ENCODE measurements around the gene SBK1. TPM values are rescaled to one million over a fixed set of nuclear protein-coding genes. Genes with fewer than 3 reads are reported as not detected.

The SBK1 gene
- total RNA-seq, 1 experiment from 2014 or later, result 19.2 TPM

GRCh38 chr16:28309811-28310311 is 17.5 kb downstream of the SBK1 start:
- H3K27me3 ChIP-seq (ENCODE audit: insufficient read depth, low read length), result no peaks in the 10 kb centered on the region
- intact Hi-C loops (cut with micrococcal nuclease), result no loop called here
- no peak for TF ChIP-seq ZNF274 (IDR thresholded peaks at IDR 0.05; ENCODE audit: low read depth, low read length)
- no peak for TF ChIP-seq ZBTB33 (IDR thresholded peaks at IDR 0.05; ENCODE audit: extremely low read depth, insufficient replicate concordance, low read length)
- TF ChIP-seq CEBPB (IDR thresholded peaks at IDR 0.05; ENCODE audit: low read depth), result no peak
- TF ChIP-seq TCF7L2 (IDR thresholded peaks at IDR 0.05; ENCODE audit: borderline replicate concordance, extremely low read depth, insufficient read depth, insufficient read length), result no peak
- TF ChIP-seq ZFX (IDR thresholded peaks at IDR 0.05), result no peak
- TF ChIP-seq JUND (IDR thresholded peaks at IDR 0.05), result no peak
- TF ChIP-seq EZH2phosphoT487 (IDR thresholded peaks at IDR 0.05; ENCODE audit: borderline replicate concordance), result no peak
- TF ChIP-seq SP1 (IDR thresholded peaks at IDR 0.05; ENCODE audit: low read depth), result no peak
- TF ChIP-seq CTCF (IDR thresholded peaks at IDR 0.05 in 2 of 3, conservative IDR thresholded peaks at IDR 0.05 in 1 of 3; ENCODE audit: borderline replicate concordance in 1 of 3, insufficient read depth in 1 of 3, low read depth in 2 of 3, low read length in 2 of 3), result no peak
- no peak for TF ChIP-seq SIN3A (IDR thresholded peaks at IDR 0.05; ENCODE audit: low read depth)
- no peak for TF ChIP-seq MAX (IDR thresholded peaks at IDR 0.05)
- no peak for TF ChIP-seq CBX3 (IDR thresholded peaks at IDR 0.05; ENCODE audit: low read depth)
- TF ChIP-seq RAD21 (IDR thresholded peaks at IDR 0.05; ENCODE audit: low read depth), result no peak
- TF ChIP-seq FOSL1 (IDR thresholded peaks at IDR 0.05; ENCODE audit: low read depth), result no peak
- TF ChIP-seq REST (IDR thresholded peaks at IDR 0.05; ENCODE audit: low read depth), result no peak
- TF ChIP-seq YY1 (IDR thresholded peaks at IDR 0.05; ENCODE audit: extremely low read depth, insufficient replicate concordance, low read depth, low read length), result no peak
- TF ChIP-seq POLR2AphosphoS5 (IDR thresholded peaks at IDR 0.05; ENCODE audit: low read depth, low read length), result no peak
- no peak for TF ChIP-seq ELF1 (IDR thresholded peaks at IDR 0.05; ENCODE audit: borderline replicate concordance, low read depth)
- no peak for TF ChIP-seq SRF (IDR thresholded peaks at IDR 0.05; ENCODE audit: low read depth)
- CTCF ChIA-PET, result no interaction called here
- ATAC-seq (no peak), DNase-seq (ENCODE audit: low read depth, low spot score) (no peak)
- H3K4me3 ChIP-seq (replicated peaks in 1 of 2; ENCODE audit: low read depth in 1 of 2, low read length in 2 of 2), result no peak overlapping the region
- no peak overlapping the region for H3K4me2 ChIP-seq (ENCODE audit: low read length)
- no peaks in the 10 kb centered on the region for H3K9me3 ChIP-seq (ENCODE audit: control insufficient read depth in 1 of 2, insufficient read depth in 1 of 2, low read depth in 1 of 2, low read length in 2 of 2)
- RAD21 ChIA-PET (ENCODE audit: low non-redundant PET in 1 of 2, low total read pairs in 2 of 2, uncharacterized antibody in 2 of 2, unreplicated experiment in 2 of 2), result no interaction called here
- H3K36me3 ChIP-seq (ENCODE audit: control insufficient read depth in 1 of 2, insufficient read depth in 2 of 2, low read length in 2 of 2), result no peaks in the 10 kb centered on the region
- peaks cover 0 to 4% of the 10 kb centered on the region in 2 experiments; a peak in 1 of 4 replicates for H3K4me1 ChIP-seq (ENCODE audit: control insufficient read depth in 1 of 2, insufficient read depth in 2 of 2, low read length in 2 of 2)
- H3K79me2 ChIP-seq (ENCODE audit: insufficient read depth, low read length), result no peaks in the 10 kb centered on the region
- no peaks in the 10 kb centered on the region for H4K20me1 ChIP-seq (ENCODE audit: insufficient read depth)
- H2AFZ ChIP-seq (ENCODE audit: low read depth, low read length, poor library complexity, severe bottlenecking), result no peak overlapping the region
- POLR2A ChIA-PET, result interaction anchor here (1.1 kb wide), 1 partner anchor 18 kb away, joined by 4 read pairs; the partner anchor contains the start of gene SBK1
- BruUV-seq (replicated peaks), result no TSS peak
- no peak overlapping the region for H3K27ac ChIP-seq (ENCODE audit: low read depth, low read length)
- H3K9ac ChIP-seq (ENCODE audit: low read length), result no peak overlapping the region
- no peaks in the 10 kb centered on the region for H3K9me2 ChIP-seq (ENCODE audit: insufficient read depth)

Data from HCT116 (cell line).